Trophoblast cell (in vitro differentiated cells and primary cell): ENCODE measurements around the gene LRRC4.

Experiments
- DNase-seq, 2 donors: peaks; one replicate each; pipeline ENCODE4 v3.0.0-alpha.2; 2016
- H2AFZ ChIP-seq: 2 replicates; pipeline ENCODE4 v1.6.1; 2013; ENCODE audit warnings: low read length, moderate library complexity, mild to moderate bottlenecking; ENCODE audit not compliant: insufficient read depth, poor library complexity
- H2AK5ac ChIP-seq: 2 replicates; pipeline ENCODE4 v1.6.1; 2013; ENCODE audit warnings: mild to moderate bottlenecking, low read length
- H2BK120ac ChIP-seq: 2 replicates; pipeline ENCODE4 v1.6.1; 2013; ENCODE audit warnings: low read length, mild to moderate bottlenecking, moderate library complexity; ENCODE audit not compliant: insufficient read depth, poor library complexity
- H2BK12ac ChIP-seq: 2 replicates; pipeline ENCODE4 v1.6.1; 2013; ENCODE audit warnings: mild to moderate bottlenecking, low read length, moderate library complexity
- H2BK5ac ChIP-seq: 2 replicates; pipeline ENCODE4 v1.6.1; 2013; ENCODE audit warnings: low read length, low read depth, moderate library complexity, mild to moderate bottlenecking; ENCODE audit not compliant: poor library complexity
- H3K14ac ChIP-seq: 2 replicates; pipeline ENCODE4 v1.6.1; 2013; ENCODE audit warnings: mild to moderate bottlenecking, low read length
- H3K18ac ChIP-seq: 2 replicates; pipeline ENCODE4 v1.6.1; 2013; ENCODE audit warnings: mild to moderate bottlenecking, low read length
- H3K23ac ChIP-seq: 2 replicates; pipeline ENCODE4 v1.6.1; 2013; ENCODE audit warnings: low read length
- H3K27ac ChIP-seq: 2 replicates; pipeline ENCODE4 v1.5.1; 2013; ENCODE audit warnings: low read depth, mild to moderate bottlenecking, inconsistent platforms, low read length, moderate library complexity
- H3K27me3 ChIP-seq: 2 replicates; pipeline ENCODE4 v1.6.1; 2013; ENCODE audit warnings: inconsistent platforms, mild to moderate bottlenecking, low read length, moderate library complexity; ENCODE audit not compliant: insufficient read depth
- H3K36me3 ChIP-seq, 2 experiments: 1 replicate in 1 of 2; 2 replicates in 1 of 2; pipeline ENCODE4 v1.6.1; 2013; ENCODE audit warnings: low read length in 2 of 2, mild to moderate bottlenecking in 2 of 2, moderate library complexity in 1 of 2; ENCODE audit not compliant: insufficient read depth in 2 of 2, control insufficient read depth in 1 of 2
- H3K4ac ChIP-seq: 2 replicates; pipeline ENCODE4 v1.6.1; 2013; ENCODE audit warnings: low read depth, mild to moderate bottlenecking, low read length, moderate library complexity
- H3K4me1 ChIP-seq, 2 experiments: 1 replicate in 1 of 2; 2 replicates in 1 of 2; pipeline ENCODE4 v1.6.1; 2013; ENCODE audit warnings: low read length in 2 of 2, mild to moderate bottlenecking in 2 of 2, moderate library complexity in 1 of 2; ENCODE audit not compliant: insufficient read depth in 2 of 2, control insufficient read depth in 1 of 2
- H3K4me2 ChIP-seq: 2 replicates; pipeline ENCODE4 v1.6.1; 2013; ENCODE audit warnings: inconsistent platforms, mild to moderate bottlenecking, low read length, moderate library complexity
- H3K4me3 ChIP-seq: 2 replicates; pipeline ENCODE4 v1.5.1; 2013; ENCODE audit warnings: mild to moderate bottlenecking, low read depth, low read length, inconsistent platforms
- H3K79me1 ChIP-seq: one replicate; pipeline ENCODE4 v1.6.1; 2013; ENCODE audit warnings: low read length
- H3K79me2 ChIP-seq: 2 replicates; pipeline ENCODE4 v1.6.1; 2013; ENCODE audit warnings: low read length, mild to moderate bottlenecking; ENCODE audit not compliant: control insufficient read depth, insufficient read depth, poor library complexity
- H3K9ac ChIP-seq: 2 replicates; pipeline ENCODE4 v1.6.1; 2013; ENCODE audit warnings: mild to moderate bottlenecking, low read length
- H3K9me3 ChIP-seq: 2 replicates; pipeline ENCODE4 v1.6.1; 2013; ENCODE audit warnings: low read depth, mild to moderate bottlenecking, control low read depth, inconsistent platforms, low read length; ENCODE audit not compliant: insufficient read depth
- H4K12ac ChIP-seq: 2 replicates; pipeline ENCODE4 v1.6.1; 2013; ENCODE audit warnings: low read depth, mild to moderate bottlenecking, low read length, moderate library complexity
- H4K8ac ChIP-seq: 2 replicates; pipeline ENCODE4 v1.6.1; 2013; ENCODE audit warnings: low read depth, mild to moderate bottlenecking, low read length, moderate library complexity
- H4K91ac ChIP-seq: one replicate; pipeline ENCODE4 v1.6.1; 2013; ENCODE audit warnings: low read depth, mild to moderate bottlenecking, low read length, moderate library complexity
- WGBS: extraction: QIAGEN DNeasy Blood & Tissue Kit; methylation state at CpG from one replicate; pipeline ENCODE4 v1.1.7; 2013; ENCODE audit warnings: missing lambda C conversion rate; ENCODE audit not compliant: insufficient read length, insufficient coverage; ENCODE audit errors: extremely low coverage; 5-methylcytosine and 5-hydroxymethylcytosine counted together

LRRC4 gene

DNA sequence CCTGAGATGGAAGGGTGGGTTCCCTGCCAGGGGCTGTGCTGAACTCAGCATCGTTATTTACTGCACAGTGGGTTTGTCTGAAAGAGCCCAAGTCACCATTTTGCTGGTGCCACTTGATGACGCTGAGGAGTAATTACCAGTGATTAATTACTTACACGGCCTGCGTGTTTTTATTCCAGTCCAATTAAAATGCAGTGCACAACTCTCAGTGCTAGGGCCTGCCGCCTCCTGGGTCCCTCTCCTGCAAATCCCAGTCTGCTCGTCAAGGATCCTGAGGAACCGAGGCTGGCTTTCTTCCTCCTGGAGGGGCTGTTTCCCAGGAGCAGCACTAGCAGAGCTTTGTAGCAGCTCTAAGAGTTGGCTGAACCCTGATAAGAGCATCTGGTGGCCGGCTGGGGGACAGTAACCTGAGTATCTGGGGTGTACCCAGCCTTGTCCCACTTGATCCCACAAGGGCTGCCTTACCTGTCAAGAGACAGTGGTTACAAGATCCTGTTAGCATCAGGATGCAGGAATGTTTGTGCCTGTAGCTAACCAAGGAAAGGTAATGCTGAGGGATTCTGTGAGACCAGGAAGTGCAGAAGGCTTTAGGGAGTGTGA lies 45.1 kb upstream of the LRRC4 start:
- H3K4me3 ChIP-seq: no peak overlapping the region
- peaks cover 50 to 53% of the 10 kb centered on the region in 2 experiments for H3K36me3 ChIP-seq
- H4K12ac ChIP-seq: no peak overlapping the region
- no peaks in the 10 kb centered on the region for H3K4me1 ChIP-seq
- H2BK120ac ChIP-seq: no peak overlapping the region
- no peak overlapping the region for H2AK5ac ChIP-seq
- H3K23ac ChIP-seq: no peak overlapping the region
- H2AFZ ChIP-seq: no peak overlapping the region
- H3K79me1 ChIP-seq: no peaks in the 10 kb centered on the region
- no peak overlapping the region for H3K18ac ChIP-seq
- no peaks in the 10 kb centered on the region for H3K27me3 ChIP-seq
- no peak overlapping the region for H3K4me2 ChIP-seq
- H3K27ac ChIP-seq: no peak overlapping the region
- H3K9ac ChIP-seq: no peak overlapping the region
- no peaks in the 10 kb centered on the region for H3K79me2 ChIP-seq
- H2BK12ac ChIP-seq: no peak overlapping the region
- no peak overlapping the region for H2BK5ac ChIP-seq
- H3K4ac ChIP-seq: no peak overlapping the region
- no peak overlapping the region for H3K14ac ChIP-seq
- peaks cover 4% of the 10 kb centered on the region for H3K9me3 ChIP-seq
- no peak for DNase-seq
- no CpG with 5 or more reads among the region's 8 CpGs for WGBS
- no peak overlapping the region for H4K8ac ChIP-seq
- H4K91ac ChIP-seq: no peak overlapping the region

DNA sequence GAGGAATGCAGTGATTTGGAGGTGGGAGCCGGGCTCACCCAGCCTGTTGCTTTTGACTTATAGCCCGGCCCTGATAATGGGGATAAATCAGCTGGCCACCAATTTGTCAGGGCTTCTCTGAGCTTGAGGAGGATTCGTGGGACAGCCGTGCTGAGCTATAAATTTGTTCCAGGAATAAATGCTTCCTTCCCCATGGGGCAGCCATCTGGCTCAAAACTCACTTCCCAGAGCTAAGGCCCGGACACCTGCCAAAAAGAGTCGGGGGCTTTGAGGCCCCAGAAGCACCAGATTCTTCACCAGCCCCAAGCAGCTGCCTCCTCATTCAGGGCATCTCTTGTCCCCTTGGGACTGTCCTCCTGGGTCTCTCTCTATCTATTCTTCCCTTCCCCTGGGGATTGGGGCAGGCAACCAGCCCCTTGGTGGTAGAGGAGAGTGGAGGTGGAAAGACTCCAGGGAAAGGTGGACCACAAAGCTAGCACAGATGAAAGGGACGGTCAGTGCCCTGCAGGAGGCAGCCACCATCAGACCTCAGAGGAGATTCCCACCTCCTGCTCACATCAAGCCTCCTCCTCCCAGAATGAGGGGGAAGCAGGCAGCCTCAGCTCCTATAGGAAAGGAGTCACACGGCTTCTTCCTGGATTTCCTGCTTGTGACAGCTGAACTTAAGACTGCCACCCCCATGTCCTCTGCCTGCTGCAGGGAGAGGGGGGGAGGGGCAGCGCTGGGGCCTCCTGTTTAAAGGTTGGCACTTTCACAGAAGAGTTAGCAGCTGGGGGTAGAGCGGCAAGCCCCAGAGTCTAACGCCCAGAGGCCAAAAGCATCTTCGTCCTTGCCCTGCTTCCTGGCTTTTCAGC lies 44.2 kb upstream of the LRRC4 start:
- Histone ChIP-seq H2BK120ac (no peak overlapping the region), H4K8ac (no peak overlapping the region), H3K4ac (no peak overlapping the region), H3K27me3 (no peaks in the 10 kb centered on the region), H2BK5ac (no peak overlapping the region), H2BK12ac (no peak overlapping the region), H3K14ac (no peak overlapping the region), H4K91ac (no peak overlapping the region), H3K4me3 (no peak overlapping the region), H3K4me1 (no peaks in the 10 kb centered on the region), H3K27ac (no peak overlapping the region), H3K4me2 (no peak overlapping the region), H3K79me2 (no peaks in the 10 kb centered on the region), H4K12ac (no peak overlapping the region), H3K18ac (no peak overlapping the region), H2AK5ac (no peak overlapping the region), H3K36me3 (peaks cover 48 to 51% of the 10 kb centered on the region in 2 experiments), H2AFZ (no peak overlapping the region), H3K9me3 (peaks cover 4% of the 10 kb centered on the region), H3K9ac (no peak overlapping the region), H3K23ac (no peak overlapping the region), H3K79me1 (no peaks in the 10 kb centered on the region)
- DNase-seq: no peak
- WGBS: no CpG with 5 or more reads among the region's 12 CpGs

DNA sequence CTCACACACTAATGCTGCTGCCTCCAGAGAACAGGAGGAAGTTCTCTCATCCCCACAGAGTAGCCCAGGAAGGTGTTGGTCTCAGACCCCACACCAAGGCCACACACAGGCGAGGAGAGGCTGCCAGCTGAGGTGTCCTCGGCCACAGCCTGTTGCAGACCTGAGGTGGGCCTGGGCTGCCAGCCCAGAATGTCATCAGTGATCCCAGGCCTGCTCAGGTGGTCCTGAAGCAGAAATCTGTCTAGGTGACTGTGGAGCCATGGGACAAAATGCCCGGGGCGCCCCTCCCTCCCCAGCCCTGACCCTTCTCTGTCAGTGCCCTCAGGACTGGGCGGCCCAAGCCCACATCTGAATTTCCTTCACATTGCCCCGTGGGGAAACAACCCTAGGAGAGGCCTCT lies 43.5 kb upstream of the LRRC4 start:
- no peak overlapping the region for H3K4me2 ChIP-seq
- H3K14ac ChIP-seq: no peak overlapping the region
- no peak overlapping the region for H2BK120ac ChIP-seq
- no peak overlapping the region for H4K12ac ChIP-seq
- H3K4me1 ChIP-seq: no peaks in the 10 kb centered on the region
- no peak overlapping the region for H3K4me3 ChIP-seq
- H3K27ac ChIP-seq: no peak overlapping the region
- no CpG with 5 or more reads among the region's 6 CpGs for WGBS
- DNase-seq: no peak
- H3K36me3 ChIP-seq: peaks cover 44 to 49% of the 10 kb centered on the region in 2 experiments
- H3K23ac ChIP-seq: no peak overlapping the region
- H3K18ac ChIP-seq: no peak overlapping the region
- no peak overlapping the region for H2BK5ac ChIP-seq
- no peak overlapping the region for H4K8ac ChIP-seq
- peaks cover 4% of the 10 kb centered on the region for H3K9me3 ChIP-seq
- no peak overlapping the region for H4K91ac ChIP-seq
- no peaks in the 10 kb centered on the region for H3K79me1 ChIP-seq
- no peak overlapping the region for H2AK5ac ChIP-seq
- H3K79me2 ChIP-seq: no peaks in the 10 kb centered on the region
- no peak overlapping the region for H2AFZ ChIP-seq
- H3K4ac ChIP-seq: no peak overlapping the region
- H3K9ac ChIP-seq: no peak overlapping the region
- no peaks in the 10 kb centered on the region for H3K27me3 ChIP-seq
- H2BK12ac ChIP-seq: no peak overlapping the region

GRCh38 chr7:128074336-128074735 lies 43.1 kb upstream of the LRRC4 start:
- Histone ChIP-seq H3K23ac (no peak overlapping the region), H3K9ac (no peak overlapping the region), H2BK12ac (no peak overlapping the region), H3K4me2 (no peak overlapping the region), H3K79me2 (no peaks in the 10 kb centered on the region), H3K27ac (no peak overlapping the region), H3K18ac (no peak overlapping the region), H3K4me1 (no peaks in the 10 kb centered on the region), H4K8ac (no peak overlapping the region), H3K27me3 (no peaks in the 10 kb centered on the region), H3K4ac (no peak overlapping the region), H3K4me3 (no peak overlapping the region), H3K9me3 (peaks cover 4% of the 10 kb centered on the region), H3K79me1 (no peaks in the 10 kb centered on the region), H3K14ac (no peak overlapping the region), H2BK120ac (no peak overlapping the region), H2BK5ac (no peak overlapping the region), H4K12ac (no peak overlapping the region), H3K36me3 (peaks cover 42 to 49% of the 10 kb centered on the region in 2 experiments), H2AFZ (no peak overlapping the region), H2AK5ac (no peak overlapping the region), H4K91ac (no peak overlapping the region)
- no CpG with 5 or more reads among the region's 19 CpGs for WGBS
- no peak for DNase-seq
